HL-60/S4 treated with phorbol 12-myristate 13-acetate at 8.2 ng/mL for 4 days and 3 days (cell line): ENCODE data around the gene HOXC5.
"Not testable (repeated sequence)": the region's sequence is repeated elsewhere in the genome, so short reads cannot be mapped to it uniquely, and the experiment has no call there.

ENCODE experiments used
- in situ Hi-C: fragments of 300-500 bp; cut with MboI; formaldehyde crosslinking; loops from 2 replicates; pipeline ENCODE4 v1.15.0; 2022; ENCODE audit warnings: low sequenced_read_pairs

Gene HOXC5

DNA sequence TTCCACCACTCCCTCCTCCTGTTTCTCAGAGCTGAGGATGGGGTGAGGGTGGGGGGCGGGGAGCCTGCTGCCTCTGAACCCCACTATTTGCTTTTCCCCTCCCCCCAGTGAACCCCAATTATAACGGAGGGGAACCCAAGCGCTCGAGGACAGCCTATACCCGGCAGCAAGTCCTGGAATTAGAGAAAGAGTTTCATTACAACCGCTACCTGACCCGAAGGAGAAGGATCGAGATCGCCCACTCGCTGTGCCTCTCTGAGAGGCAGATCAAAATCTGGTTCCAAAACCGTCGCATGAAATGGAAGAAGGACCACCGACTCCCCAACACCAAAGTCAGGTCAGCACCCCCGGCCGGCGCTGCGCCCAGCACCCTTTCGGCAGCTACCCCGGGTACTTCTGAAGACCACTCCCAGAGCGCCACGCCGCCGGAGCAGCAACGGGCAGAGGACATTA lies 21.9 kb downstream of the HOXC5 start:
- in situ Hi-C loops = no loop called here

DNA sequence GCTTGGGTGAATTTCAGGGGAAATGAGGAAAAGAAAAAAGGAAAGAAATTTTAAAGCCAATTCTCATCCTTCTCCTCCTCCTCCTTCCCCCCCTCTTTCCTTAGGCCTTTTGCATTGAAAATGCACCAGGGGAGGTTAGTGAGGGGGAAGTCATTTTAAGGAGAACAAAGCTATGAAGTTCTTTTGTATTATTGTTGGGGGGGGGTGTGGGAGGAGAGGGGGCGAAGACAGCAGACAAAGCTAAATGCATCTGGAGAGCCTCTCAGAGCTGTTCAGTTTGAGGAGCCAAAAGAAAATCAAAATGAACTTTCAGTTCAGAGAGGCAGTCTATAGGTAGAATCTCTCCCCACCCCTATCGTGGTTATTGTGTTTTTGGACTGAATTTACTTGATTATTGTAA lies 22.7 kb downstream of the HOXC5 start:
- in situ Hi-C loops = no loop called here

DNA sequence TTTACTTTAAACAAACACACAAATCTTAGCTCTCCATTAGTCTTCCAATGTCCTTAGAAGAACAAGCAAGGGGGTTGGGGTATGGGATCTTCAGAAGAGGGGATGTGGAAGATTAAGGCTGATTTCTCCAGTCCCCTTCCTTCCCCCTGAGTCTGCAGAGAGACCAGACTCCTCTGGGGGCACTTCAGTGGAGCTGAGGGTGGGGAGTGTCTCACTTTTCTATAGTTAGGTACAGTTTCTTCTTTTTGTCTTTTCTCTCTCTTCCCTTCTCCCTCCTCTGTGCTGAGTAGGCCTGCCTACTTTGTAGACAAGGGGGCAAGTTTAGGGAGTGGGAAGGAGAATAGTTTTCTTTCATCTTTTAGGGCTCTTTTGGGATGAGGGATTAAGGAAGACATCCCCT lies 23.3 kb downstream of the HOXC5 start:
- in situ Hi-C loops = no loop called here

GRCh38 chr12:54058128-54058768 lies 25.4 kb downstream of the HOXC5 start:
- in situ Hi-C loops = no loop called here

DNA sequence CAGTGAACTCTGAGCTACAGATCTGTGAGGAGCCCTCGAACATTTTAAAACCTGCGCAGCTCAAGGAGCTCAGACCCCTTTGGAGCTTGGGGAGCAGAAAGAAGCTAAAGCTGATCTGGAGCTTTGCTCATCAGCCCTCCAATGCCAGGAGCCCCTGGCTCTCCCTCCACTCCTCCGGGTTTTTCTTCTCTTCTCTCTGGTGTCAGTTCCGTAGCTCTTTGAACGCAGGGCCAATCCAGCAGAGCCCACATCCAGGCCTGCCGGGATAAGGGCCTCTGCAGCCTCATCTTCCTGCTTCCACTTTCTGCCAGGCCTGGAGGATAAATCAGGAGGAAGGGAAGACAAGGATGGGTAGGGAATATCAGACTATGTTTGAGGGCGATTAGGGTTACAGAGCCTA lies 26.8 kb downstream of the HOXC5 start:
- in situ Hi-C loops = no loop called here

- in situ Hi-C loops = no loop called here
Observed at GRCh38 chr12:54060174-54060974, 27.5 kb downstream of the HOXC5 start.

GRCh38 chr12:54060975-54061778 lies 28.3 kb downstream of the HOXC5 start:
- in situ Hi-C loops = no loop called here

DNA sequence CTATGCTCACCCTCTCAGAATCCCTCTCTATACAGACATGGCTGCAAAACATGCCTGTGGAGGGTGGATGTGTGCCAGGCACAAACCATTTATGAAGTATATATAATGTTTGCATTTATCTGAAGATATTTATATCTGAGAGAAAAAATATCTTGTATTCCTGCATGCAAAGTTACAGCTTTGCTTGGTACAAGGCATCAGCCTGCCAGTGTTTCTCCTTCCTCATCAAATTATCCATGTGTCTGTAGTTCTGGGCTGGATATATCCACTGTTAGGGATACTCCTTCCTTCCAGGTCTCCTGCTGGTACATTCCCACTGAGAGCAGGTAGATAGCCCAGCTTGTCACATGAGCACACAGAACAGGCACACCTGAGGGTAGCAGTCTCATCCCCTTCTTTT lies 32.8 kb downstream of the HOXC5 start:
- in situ Hi-C loops = no loop called here

DNA sequence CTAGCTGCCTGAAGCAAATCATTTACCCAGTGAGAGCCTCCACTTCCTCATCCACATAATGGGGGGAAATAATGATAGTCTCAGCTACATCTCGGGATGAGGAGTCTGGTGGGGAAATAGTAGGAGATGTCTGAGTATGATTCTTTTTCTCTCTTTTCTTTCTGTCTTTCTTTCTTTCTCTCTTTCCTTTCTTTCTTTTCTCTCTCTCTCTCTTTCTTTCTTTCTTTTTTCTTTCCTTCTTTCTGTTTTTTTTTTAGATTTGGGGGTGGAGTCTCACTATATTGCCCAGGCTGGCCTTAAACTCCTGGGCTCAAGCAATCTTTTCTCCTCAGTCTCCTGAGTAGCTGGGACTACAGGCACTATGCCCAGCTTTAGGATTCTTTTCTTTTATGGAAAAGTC lies 33.6 kb downstream of the HOXC5 start:
- in situ Hi-C loops = no loop called here

DNA sequence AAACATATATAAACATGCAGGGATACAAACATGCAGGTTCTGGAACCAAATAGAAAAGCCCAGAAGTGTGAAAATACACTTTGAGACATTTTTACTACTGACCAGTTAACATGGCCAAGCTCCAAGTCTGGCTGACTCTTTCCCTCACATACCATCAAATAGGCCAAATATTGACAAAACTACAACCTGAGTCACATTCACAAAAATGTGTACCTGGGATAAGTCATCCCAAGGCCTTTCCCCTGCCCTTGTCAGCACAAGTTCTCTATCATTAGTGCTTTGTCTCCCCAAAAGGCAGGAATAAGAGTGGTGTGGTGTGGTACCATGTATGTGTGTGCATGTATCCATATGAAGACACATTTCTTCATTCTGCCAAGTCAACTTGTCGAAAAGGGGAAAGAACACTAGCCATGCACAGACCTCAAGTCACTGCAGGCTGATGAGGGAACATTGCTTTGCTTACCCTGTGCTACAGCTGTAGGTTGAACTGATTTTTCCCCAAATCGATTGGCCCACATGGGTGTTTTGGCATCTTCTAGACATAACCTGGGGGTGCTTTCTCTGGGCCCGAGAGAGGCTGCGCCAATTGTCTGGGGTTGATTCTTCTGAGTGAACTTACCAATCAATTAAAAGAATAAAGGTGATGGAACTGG lies 35.7 kb downstream of the HOXC5 start:
- in situ Hi-C loops = no loop called here

- in situ Hi-C loops = no loop called here
Observed at GRCh38 chr12:54071942-54072341, 39.1 kb downstream of the HOXC5 start.

DNA sequence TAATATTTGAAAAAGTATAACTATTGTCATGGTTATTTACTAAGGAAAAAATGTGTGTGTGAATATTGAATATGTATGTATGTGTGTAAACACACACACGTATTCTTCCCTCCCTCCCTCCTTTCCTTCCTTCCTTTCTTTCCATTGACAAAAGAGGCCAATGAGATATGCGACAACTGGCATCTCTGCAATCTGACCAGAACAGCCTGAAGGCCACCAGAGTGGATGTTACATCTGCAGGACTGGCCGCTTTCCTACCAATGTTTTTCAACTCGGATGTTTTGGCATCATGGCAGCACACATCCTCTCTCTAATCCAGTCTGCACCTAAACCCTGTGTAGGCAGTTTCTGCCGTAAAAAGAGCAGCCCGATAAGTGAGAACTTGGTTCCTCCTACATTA lies 41.5 kb downstream of the HOXC5 start:
- in situ Hi-C loops = no loop called here

GRCh38 chr12:54075409-54075808 lies 42.6 kb downstream of the HOXC5 start:
- in situ Hi-C loops = no loop called here

GRCh38 chr12:54075974-54076373 lies 43.1 kb downstream of the HOXC5 start:
- in situ Hi-C loops = no loop called here

DNA sequence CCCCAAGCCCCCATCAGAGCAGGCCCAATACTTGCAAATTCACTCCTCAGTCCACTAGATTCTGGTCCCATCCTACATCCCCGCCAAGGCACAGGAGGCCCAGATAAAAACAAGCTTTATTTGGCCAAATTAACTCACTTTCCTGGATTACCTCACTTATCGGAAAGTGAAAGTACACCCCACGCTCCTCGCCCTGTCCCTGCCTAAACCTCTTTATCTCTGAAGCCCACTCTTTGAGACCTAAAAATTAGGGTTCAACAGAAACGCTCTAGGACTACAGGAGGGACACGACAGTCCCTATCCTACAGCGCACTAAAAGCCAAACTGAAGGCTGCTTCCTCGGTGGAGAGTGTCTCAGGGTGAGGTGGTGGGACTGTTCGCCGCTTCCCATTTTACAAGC lies 45.0 kb downstream of the HOXC5 start:
- in situ Hi-C loops = not testable (repeated sequence)

GRCh38 chr12:54079115-54079514 lies 46.3 kb downstream of the HOXC5 start:
- in situ Hi-C loops = not testable (repeated sequence)

GRCh38 chr12:54080008-54080924 lies 47.4 kb downstream of the HOXC5 start:
- in situ Hi-C loops = not testable (repeated sequence)

DNA sequence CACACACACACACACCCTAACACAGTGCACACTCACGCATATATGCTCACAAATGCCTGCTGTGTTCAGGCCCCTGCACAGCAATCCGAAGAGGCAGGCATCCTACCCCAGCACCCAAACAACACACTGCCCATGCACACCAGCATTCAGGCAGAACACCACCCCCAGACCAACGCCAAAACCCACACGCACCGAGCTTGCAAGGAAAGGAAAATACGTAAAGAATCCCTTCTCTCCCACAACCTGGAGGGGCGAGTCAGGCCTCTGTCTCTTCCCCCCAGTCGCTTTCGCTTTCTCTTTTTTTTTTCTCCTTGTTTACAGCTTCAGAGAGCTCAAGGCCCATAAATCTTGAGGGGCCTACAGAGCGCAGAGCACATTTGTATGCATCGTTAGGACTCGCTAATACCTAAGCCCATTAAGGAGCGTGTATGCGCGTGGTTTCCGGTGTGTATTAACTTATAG lies 48.2 kb downstream of the HOXC5 start:
- in situ Hi-C loops = not testable (repeated sequence)

DNA sequence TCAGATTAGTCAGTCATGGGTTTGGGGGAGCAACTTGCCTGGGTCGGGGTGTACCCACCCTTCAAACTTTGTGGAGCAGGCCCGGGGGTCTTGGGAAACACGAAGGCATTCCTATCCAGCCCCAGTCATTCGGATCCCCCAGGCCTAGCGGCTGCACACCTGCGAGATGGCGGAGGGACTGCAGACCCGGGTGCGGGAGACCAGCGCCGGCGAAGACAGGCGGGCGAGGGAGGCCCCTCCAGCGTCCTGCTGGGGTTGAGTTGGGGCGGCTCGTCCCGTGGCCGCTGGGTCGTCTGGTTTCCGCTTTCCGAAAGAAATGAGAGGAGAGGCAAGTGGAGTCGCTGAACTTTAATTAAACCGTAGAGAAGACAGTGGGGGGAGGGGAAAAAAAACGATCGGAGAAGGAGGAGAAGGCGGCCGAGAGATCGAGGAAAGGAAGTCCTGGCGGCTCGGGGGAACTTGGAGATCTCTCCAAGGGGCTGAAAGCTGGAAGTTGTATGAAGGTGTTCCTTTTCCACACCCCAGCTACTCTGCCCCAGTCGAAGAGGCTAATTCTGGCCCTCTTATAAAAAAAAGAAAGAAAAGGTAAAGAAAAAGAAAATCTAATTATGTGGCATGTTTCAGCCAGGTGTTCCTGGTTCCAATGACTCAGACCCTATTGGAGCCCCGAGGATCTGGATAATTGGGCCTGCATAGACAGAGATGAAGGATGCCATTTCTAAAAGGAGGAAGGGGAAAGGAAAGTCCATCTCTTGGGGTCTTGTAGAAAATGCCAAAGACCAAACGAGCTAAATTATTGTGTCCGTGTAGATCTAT lies 48.9 kb downstream of the HOXC5 start:
- in situ Hi-C loops = not testable (repeated sequence)
